Endothelial cell of umbilical vein (primary cell): ENCODE data around the gene ZZZ3.

Experiments
- POLR2A ChIP-seq: IDR thresholded peaks from 2 replicates; pipeline ENCODE4 v1.6.1; 2012; ENCODE audit warnings: low read depth, mild to moderate bottlenecking, control low read depth, low read length
- POLR2AphosphoS5 ChIP-seq: IDR thresholded peaks from 2 replicates; pipeline ENCODE4 v1.6.1; 2012; ENCODE audit warnings: low read depth, mild to moderate bottlenecking, control low read depth, low read length, moderate library complexity; ENCODE audit not compliant: insufficient read depth
- TF ChIP-seq, protein P1 (sequence below), 2 donors: IDR thresholded peaks; 1 replicate in 1 of 2; 2 replicates in 1 of 2; pipeline ENCODE4 v1.5.1; 2011; ENCODE audit warnings: low read length in 2 of 2, mild to moderate bottlenecking in 2 of 2, moderate library complexity in 2 of 2, control low read depth in 1 of 2, inconsistent platforms in 1 of 2, low read depth in 1 of 2; ENCODE audit not compliant: insufficient read depth in 1 of 2; ENCODE audit errors: extremely low read depth in 1 of 2
- TF ChIP-seq, protein P2 (sequence below): IDR thresholded peaks from 2 replicates; pipeline ENCODE4 v1.6.1; 2011; ENCODE audit not compliant: insufficient read depth, insufficient read length

DNA sequence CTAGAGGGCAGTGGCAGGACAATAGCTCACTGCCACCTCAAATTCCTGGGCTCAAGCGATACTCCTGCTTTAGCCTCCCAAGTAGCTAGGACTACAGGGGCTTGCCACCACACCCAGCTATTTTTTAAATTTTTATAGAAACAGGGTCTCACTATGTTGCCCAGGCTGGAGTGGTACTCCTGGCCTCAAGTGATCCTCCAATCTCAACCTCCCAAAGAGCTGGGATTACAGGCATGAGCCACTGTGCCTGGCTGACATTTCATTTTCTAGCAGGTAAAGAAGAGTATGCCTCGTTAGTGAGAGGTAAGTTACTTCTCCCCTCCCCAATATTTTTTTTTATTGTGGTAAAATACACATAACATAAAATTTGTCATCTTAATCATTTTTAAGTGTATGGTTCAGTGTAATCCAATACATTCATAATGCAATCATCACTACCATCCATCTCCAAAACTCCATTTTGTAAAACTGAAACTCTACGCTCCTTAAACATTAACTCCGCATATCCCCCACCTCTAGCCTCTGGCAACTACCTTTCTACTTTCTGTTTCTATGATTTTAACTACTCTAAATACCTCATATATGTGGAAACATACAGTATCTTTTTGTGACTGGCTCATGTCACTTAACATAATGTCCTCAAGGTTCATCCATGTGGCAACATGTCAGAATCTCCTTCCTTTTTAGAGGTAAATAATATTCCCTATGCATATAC lies 22.4 kb downstream of the ZZZ3 start:
- TF ChIP-seq, protein P1, sequence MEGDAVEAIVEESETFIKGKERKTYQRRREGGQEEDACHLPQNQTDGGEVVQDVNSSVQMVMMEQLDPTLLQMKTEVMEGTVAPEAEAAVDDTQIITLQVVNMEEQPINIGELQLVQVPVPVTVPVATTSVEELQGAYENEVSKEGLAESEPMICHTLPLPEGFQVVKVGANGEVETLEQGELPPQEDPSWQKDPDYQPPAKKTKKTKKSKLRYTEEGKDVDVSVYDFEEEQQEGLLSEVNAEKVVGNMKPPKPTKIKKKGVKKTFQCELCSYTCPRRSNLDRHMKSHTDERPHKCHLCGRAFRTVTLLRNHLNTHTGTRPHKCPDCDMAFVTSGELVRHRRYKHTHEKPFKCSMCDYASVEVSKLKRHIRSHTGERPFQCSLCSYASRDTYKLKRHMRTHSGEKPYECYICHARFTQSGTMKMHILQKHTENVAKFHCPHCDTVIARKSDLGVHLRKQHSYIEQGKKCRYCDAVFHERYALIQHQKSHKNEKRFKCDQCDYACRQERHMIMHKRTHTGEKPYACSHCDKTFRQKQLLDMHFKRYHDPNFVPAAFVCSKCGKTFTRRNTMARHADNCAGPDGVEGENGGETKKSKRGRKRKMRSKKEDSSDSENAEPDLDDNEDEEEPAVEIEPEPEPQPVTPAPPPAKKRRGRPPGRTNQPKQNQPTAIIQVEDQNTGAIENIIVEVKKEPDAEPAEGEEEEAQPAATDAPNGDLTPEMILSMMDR (IDR thresholded peaks at IDR 0.05; ENCODE audit: extremely low read depth in 1 of 2, insufficient read depth in 1 of 2, low read depth in 1 of 2, low read length in 2 of 2): no peak
- TF ChIP-seq POLR2AphosphoS5: no peak
- no peak for TF ChIP-seq POLR2A
- TF ChIP-seq, protein P2, sequence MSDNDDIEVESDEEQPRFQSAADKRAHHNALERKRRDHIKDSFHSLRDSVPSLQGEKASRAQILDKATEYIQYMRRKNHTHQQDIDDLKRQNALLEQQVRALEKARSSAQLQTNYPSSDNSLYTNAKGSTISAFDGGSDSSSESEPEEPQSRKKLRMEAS: no peak
